Fibroblast of skin of abdomen (primary cell): ENCODE measurements around the gene SLC1A2.
A peak's percentile ranks its signal among the peaks of the same experiment; 100 is the strongest.

ENCODE experiments used
- DNase-seq: peaks from one replicate; pipeline ENCODE4 v3.0.0-alpha.2; 2013

Gene SLC1A2

GRCh38 chr11:35323076-35323868 lies 96.1 kb downstream of the SLC1A2 start:
- DNase-seq = peak; percentile 65

- DNase-seq = no peak
These were observed 96.9 kb downstream of the SLC1A2 start for GRCh38 chr11:35322318-35322979.

- peak; percentile 96 for DNase-seq
These were observed 97.6 kb downstream of the SLC1A2 start for GRCh38 chr11:35321532-35322317.

GRCh38 chr11:35321111-35321510 lies 98.2 kb downstream of the SLC1A2 start:
- no peak for DNase-seq

GRCh38 chr11:35318977-35319925 lies 100.1 kb downstream of the SLC1A2 start:
- peak; percentile 41 for DNase-seq

GRCh38 chr11:35318309-35318708 lies 101.0 kb downstream of the SLC1A2 start:
- DNase-seq = no peak

- no peak for DNase-seq
These were observed 102.1 kb downstream of the SLC1A2 start for GRCh38 chr11:35317253-35317652.

GRCh38 chr11:35316161-35316560 lies 103.2 kb downstream of the SLC1A2 start:
- DNase-seq = no peak

GRCh38 chr11:35313760-35314153 lies 105.6 kb downstream of the SLC1A2 start:
- no peak for DNase-seq

- no peak for DNase-seq
These were observed 106.1 kb downstream of the SLC1A2 start for GRCh38 chr11:35313066-35313759.

GRCh38 chr11:35311331-35311730 lies 108.0 kb downstream of the SLC1A2 start:
- DNase-seq = no peak

- no peak for DNase-seq
These were observed 111.2 kb downstream of the SLC1A2 start for GRCh38 chr11:35308157-35308556.

- DNase-seq = no peak
These were observed 112.1 kb downstream of the SLC1A2 start for GRCh38 chr11:35307221-35307621.

GRCh38 chr11:35305670-35306382 lies 113.5 kb downstream of the SLC1A2 start:
- peak; percentile 63 for DNase-seq

- DNase-seq = no peak
These were observed 114.4 kb downstream of the SLC1A2 start for GRCh38 chr11:35304900-35305460.

- peak; percentile 44 for DNase-seq
These were observed 115.0 kb downstream of the SLC1A2 start for GRCh38 chr11:35304386-35304775.

GRCh38 chr11:35303596-35304385 lies 115.6 kb downstream of the SLC1A2 start:
- DNase-seq = no peak

GRCh38 chr11:35302398-35302797 lies 117.0 kb downstream of the SLC1A2 start:
- DNase-seq = no peak

- peak; percentile 21 for DNase-seq
These were observed 121.0 kb downstream of the SLC1A2 start for GRCh38 chr11:35298369-35298768.

- DNase-seq = no peak
These were observed 123.6 kb downstream of the SLC1A2 start for GRCh38 chr11:35295751-35296150.
